ENCODE data around the gene SH2D1B.

The SH2D1B gene

GRCh38 chr1:162381383-162381782 lies 30.6 kb downstream of the SH2D1B start, which contains the start of gene C1orf226:
TSS of gene C1orf226 (plus strand) at chr1:162381728. CDS start at chr1:162381902, 174 bp downstream.
- no peak for TF ChIP-seq ZNF274 (IDR thresholded peaks at IDR 0.05; ENCODE audit: low read depth, low read length)
- no peak within 1 kb of the TSS for H3K4me3 ChIP-seq (ENCODE audit: low read length)

DNA sequence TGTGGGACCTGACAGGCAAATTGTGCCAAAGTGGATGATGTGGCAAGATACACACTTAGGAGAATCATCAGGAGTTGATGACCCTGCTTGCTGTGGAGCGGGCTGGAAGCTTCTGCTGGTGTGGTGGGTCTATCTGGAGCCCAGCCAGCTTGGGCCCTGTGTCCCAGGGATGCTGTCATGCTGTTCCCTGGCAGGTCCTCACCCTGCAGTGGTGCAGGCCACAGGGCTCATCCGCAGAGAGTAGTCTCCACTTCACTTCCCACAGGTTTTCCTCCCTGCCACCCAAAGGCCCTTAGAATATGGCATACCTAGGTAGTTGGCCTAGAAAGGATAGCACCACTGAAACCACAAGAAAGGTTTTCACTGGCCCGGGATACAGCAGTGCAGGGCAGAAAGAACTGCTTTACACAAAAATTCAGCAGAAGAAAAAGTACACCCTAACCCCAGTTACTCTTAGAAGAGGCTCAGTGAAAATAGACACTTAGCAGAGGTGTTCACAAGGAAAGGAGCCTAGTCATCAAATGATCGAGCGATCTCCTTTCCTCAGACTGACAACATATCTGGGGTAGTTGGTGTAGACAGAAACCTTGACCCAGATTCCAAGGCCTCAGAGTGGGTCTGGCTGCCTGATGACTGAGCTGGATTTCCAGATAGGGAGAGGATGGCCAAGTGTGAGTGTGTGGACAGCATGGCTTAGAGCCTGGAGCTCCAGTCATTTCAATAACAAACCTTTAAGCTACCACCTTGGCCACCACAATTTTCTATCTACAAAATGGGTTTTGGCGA lies 31.7 kb downstream of the SH2D1B start:
- no peak for TF ChIP-seq ZNF274 (IDR thresholded peaks at IDR 0.05; ENCODE audit: low read depth, low read length)
- no peak overlapping the region for H3K4me3 ChIP-seq (ENCODE audit: low read length)

GRCh38 chr1:162376691-162377090 lies 35.2 kb downstream of the SH2D1B start, which contains the start of gene SPATA46:
TSS of gene SPATA46 (minus strand) at chr1:162376854. CDS start at chr1:162376790, 64 bp downstream.
- TF ChIP-seq ZNF274 (IDR thresholded peaks at IDR 0.05; ENCODE audit: low read depth, low read length), result no peak
- H3K4me3 ChIP-seq (ENCODE audit: low read length), result no peak within 1 kb of the TSS

GRCh38 chr1:162375463-162375862 lies 36.5 kb downstream of the SH2D1B start:
- TF ChIP-seq ZNF274 (IDR thresholded peaks at IDR 0.05; ENCODE audit: low read depth, low read length), result no peak
- H3K4me3 ChIP-seq (ENCODE audit: low read length), result no peak overlapping the region

DNA sequence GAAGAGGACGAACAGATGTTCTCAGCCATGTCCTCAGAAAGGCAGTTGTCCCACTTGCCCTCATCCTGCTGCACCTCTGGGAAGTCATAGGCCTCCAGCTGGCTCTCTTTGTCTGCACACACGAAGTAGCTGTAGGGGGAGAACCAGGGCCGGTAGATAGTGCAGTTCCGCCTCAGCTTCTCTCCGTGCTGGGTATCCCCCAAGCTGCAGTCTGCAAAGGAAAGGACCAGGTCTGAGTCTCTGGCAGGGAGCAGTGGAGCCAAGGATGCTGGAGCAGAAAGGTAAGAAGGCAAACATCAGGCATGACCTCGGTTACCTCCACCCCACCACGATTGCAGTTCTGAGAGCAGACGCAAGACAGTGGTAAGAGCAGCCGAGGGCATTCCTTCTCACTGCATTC lies 37.5 kb downstream of the SH2D1B start:
- H3K4me3 ChIP-seq (ENCODE audit: low read length), result no peak overlapping the region
- TF ChIP-seq ZNF274 (IDR thresholded peaks at IDR 0.05; ENCODE audit: low read depth, low read length), result no peak

GRCh38 chr1:162373541-162374260 lies 38.2 kb downstream of the SH2D1B start:
- H3K4me3 ChIP-seq (ENCODE audit: low read length), result no peak overlapping the region
- no peak for TF ChIP-seq ZNF274 (IDR thresholded peaks at IDR 0.05; ENCODE audit: low read depth, low read length)

DNA sequence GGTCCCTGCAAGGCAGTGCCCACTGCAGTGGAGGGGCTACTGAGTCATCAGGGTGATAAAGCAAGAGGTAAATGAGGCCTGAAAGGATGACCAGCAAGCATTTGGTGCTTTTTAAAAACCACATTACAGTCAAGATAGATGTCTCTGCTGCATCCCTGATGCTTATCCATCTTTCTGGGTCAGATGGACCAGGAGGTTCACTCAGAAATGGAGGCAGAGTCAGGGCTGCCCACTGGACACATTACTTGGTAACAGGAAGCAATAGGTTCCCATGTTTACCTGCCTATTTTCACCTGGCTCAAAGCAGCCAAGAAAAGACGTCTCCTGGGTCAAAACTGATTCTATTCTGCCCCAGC lies 38.9 kb downstream of the SH2D1B start:
- H3K4me3 ChIP-seq (ENCODE audit: low read length), result no peak overlapping the region
- TF ChIP-seq ZNF274 (IDR thresholded peaks at IDR 0.05; ENCODE audit: low read depth, low read length), result no peak

- no peak overlapping the region for H3K4me3 ChIP-seq (ENCODE audit: low read length)
- TF ChIP-seq ZNF274 (IDR thresholded peaks at IDR 0.05; ENCODE audit: low read depth, low read length), result no peak
Observed at GRCh38 chr1:162372159-162373071, 39.5 kb downstream of the SH2D1B start.

- TF ChIP-seq ZNF274 (IDR thresholded peaks at IDR 0.05; ENCODE audit: low read depth, low read length), result no peak
- no peak overlapping the region for H3K4me3 ChIP-seq (ENCODE audit: low read length)
Observed at GRCh38 chr1:162371611-162372010, 40.3 kb downstream of the SH2D1B start.

- TF ChIP-seq ZNF274 (IDR thresholded peaks at IDR 0.05; ENCODE audit: low read depth, low read length), result no peak
- H3K4me3 ChIP-seq (ENCODE audit: low read length), result no peak overlapping the region
Observed at GRCh38 chr1:162370721-162371120, 41.2 kb downstream of the SH2D1B start.

GRCh38 chr1:162370161-162370560 lies 41.8 kb downstream of the SH2D1B start:
- TF ChIP-seq ZNF274 (IDR thresholded peaks at IDR 0.05; ENCODE audit: low read depth, low read length), result no peak
- H3K4me3 ChIP-seq (ENCODE audit: low read length), result no peak overlapping the region

GRCh38 chr1:162369571-162369970 lies 42.4 kb downstream of the SH2D1B start:
- TF ChIP-seq ZNF274 (IDR thresholded peaks at IDR 0.05; ENCODE audit: low read depth, low read length), result no peak
- H3K4me3 ChIP-seq (ENCODE audit: low read length), result no peak overlapping the region

- TF ChIP-seq ZNF274 (IDR thresholded peaks at IDR 0.05; ENCODE audit: low read depth, low read length), result no peak
- no peak overlapping the region for H3K4me3 ChIP-seq (ENCODE audit: low read length)
Observed at GRCh38 chr1:162368451-162368850, 43.5 kb downstream of the SH2D1B start.

- TF ChIP-seq ZNF274 (IDR thresholded peaks at IDR 0.05; ENCODE audit: low read depth, low read length), result no peak
- H3K4me3 ChIP-seq (ENCODE audit: low read length), result no peak overlapping the region
Observed at GRCh38 chr1:162367772-162368171, 44.2 kb downstream of the SH2D1B start.

All from GM08714 (cell line).